Glutamatergic neuron (in vitro differentiated cells): Measurements from ENCODE around the gene KCNMA1. TPM values are rescaled to one million over a fixed set of nuclear protein-coding genes. Genes with fewer than 3 reads are reported as not detected.

Experiments used
- DNase-seq: peaks from one replicate; pipeline ENCODE4 v3.0.0; 2022
- H3K27ac Mint-ChIP-seq: one replicate; pipeline ENCODE4 v1.8.0; 2020; ENCODE audit warnings: mild to moderate bottlenecking, mixed read lengths, inconsistent platforms; ENCODE audit not compliant: unreplicated experiment
- H3K27me3 Mint-ChIP-seq: one replicate; pipeline ENCODE4 v1.8.0; 2020; ENCODE audit warnings: mild to moderate bottlenecking, moderate library complexity, mixed read lengths, inconsistent platforms; ENCODE audit not compliant: unreplicated experiment
- H3K36me3 Mint-ChIP-seq: one replicate; pipeline ENCODE4 v1.8.0; 2020; ENCODE audit warnings: mild to moderate bottlenecking, mixed read lengths, inconsistent platforms; ENCODE audit not compliant: unreplicated experiment
- H3K4me1 Mint-ChIP-seq: one replicate; pipeline ENCODE4 v1.8.0; 2020; ENCODE audit warnings: mild to moderate bottlenecking, low read depth, mixed read lengths, inconsistent platforms; ENCODE audit not compliant: unreplicated experiment
- H3K4me3 Mint-ChIP-seq: one replicate; pipeline ENCODE4 v1.8.0; 2020; ENCODE audit warnings: mild to moderate bottlenecking, mixed read lengths, inconsistent platforms; ENCODE audit not compliant: unreplicated experiment
- H3K9me3 Mint-ChIP-seq: one replicate; pipeline ENCODE4 v1.8.0; 2020; ENCODE audit warnings: mild to moderate bottlenecking, moderate library complexity, mixed read lengths, inconsistent platforms; ENCODE audit not compliant: unreplicated experiment
- CTCF ChIP-seq: fragments of 200-600 bp; sonication (generic); IDR thresholded peaks from one replicate; pipeline ENCODE4 v1.5.0; 2021; ENCODE audit not compliant: partially characterized antibody, unreplicated experiment
- total RNA-seq: library from RNA; stranded (reverse); fragmentation: NEBNext Ultra II Directional; extraction: Animal tissue kit (Norgen Biotek cat#: 25700); gene quantifications from one replicate; pipeline ENCODE4 v1.2.1, GENCODE V29; 2021; ENCODE audit not compliant: unreplicated experiment

The KCNMA1 gene
- total RNA-seq, 1 donor from 2014 or later, result 3.2 TPM

GRCh38 chr10:77120666-77121376 lies 516.8 kb downstream of the KCNMA1 start:
- Mint-ChIP-seq H3K36me3 (no peaks in the 10 kb centered on the region), H3K4me1 (peaks cover 4% of the 10 kb centered on the region), H3K27ac (no peak overlapping the region), H3K27me3 (no peaks in the 10 kb centered on the region), H3K9me3 (peaks cover 2% of the 10 kb centered on the region), H3K4me3 (no peak overlapping the region)
- TF ChIP-seq CTCF, result no peak
- no peak for DNase-seq

GRCh38 chr10:77120012-77120411 lies 517.6 kb downstream of the KCNMA1 start:
- no peak for DNase-seq
- Mint-ChIP-seq H3K27ac (no peak overlapping the region), H3K27me3 (no peaks in the 10 kb centered on the region), H3K4me3 (no peak overlapping the region), H3K4me1 (peaks cover 2% of the 10 kb centered on the region), H3K36me3 (no peaks in the 10 kb centered on the region), H3K9me3 (peaks cover 2% of the 10 kb centered on the region)
- TF ChIP-seq CTCF, result no peak

GRCh38 chr10:77118603-77119282 lies 518.9 kb downstream of the KCNMA1 start:
- Mint-ChIP-seq H3K36me3 (no peaks in the 10 kb centered on the region), H3K4me3 (no peak overlapping the region), H3K9me3 (peaks cover 2% of the 10 kb centered on the region), H3K27me3 (no peaks in the 10 kb centered on the region), H3K4me1 (peaks cover 2% of the 10 kb centered on the region), H3K27ac (no peak overlapping the region)
- TF ChIP-seq CTCF, result no peak
- DNase-seq, result no peak

GRCh38 chr10:77117501-77117900 lies 520.1 kb downstream of the KCNMA1 start:
- H3K9me3 Mint-ChIP-seq, result peaks cover 2% of the 10 kb centered on the region
- DNase-seq, result no peak
- H3K27ac Mint-ChIP-seq, result no peak overlapping the region
- no peak for TF ChIP-seq CTCF
- H3K4me3 Mint-ChIP-seq, result no peak overlapping the region
- H3K27me3 Mint-ChIP-seq, result no peaks in the 10 kb centered on the region
- H3K36me3 Mint-ChIP-seq, result no peaks in the 10 kb centered on the region
- H3K4me1 Mint-ChIP-seq, result peaks cover 2% of the 10 kb centered on the region

GRCh38 chr10:77116904-77117303 lies 520.7 kb downstream of the KCNMA1 start:
- H3K4me1 Mint-ChIP-seq, result peaks cover 2% of the 10 kb centered on the region
- no peak for DNase-seq
- no peak for TF ChIP-seq CTCF
- no peak overlapping the region for H3K27ac Mint-ChIP-seq
- H3K27me3 Mint-ChIP-seq, result no peaks in the 10 kb centered on the region
- H3K36me3 Mint-ChIP-seq, result no peaks in the 10 kb centered on the region
- H3K9me3 Mint-ChIP-seq, result peaks cover 2% of the 10 kb centered on the region
- no peak overlapping the region for H3K4me3 Mint-ChIP-seq
